GM18517 (cell line): ENCODE measurements around the gene PCDHGC5.

Source experiments
- ATAC-seq: cut with Tn5 transposase; IDR thresholded peaks from one replicate; pipeline ENCODE4 v1.9.1; 2021; ENCODE audit warnings: mild to moderate bottlenecking, moderate library complexity; ENCODE audit not compliant: unreplicated experiment

Gene PCDHGC5

DNA sequence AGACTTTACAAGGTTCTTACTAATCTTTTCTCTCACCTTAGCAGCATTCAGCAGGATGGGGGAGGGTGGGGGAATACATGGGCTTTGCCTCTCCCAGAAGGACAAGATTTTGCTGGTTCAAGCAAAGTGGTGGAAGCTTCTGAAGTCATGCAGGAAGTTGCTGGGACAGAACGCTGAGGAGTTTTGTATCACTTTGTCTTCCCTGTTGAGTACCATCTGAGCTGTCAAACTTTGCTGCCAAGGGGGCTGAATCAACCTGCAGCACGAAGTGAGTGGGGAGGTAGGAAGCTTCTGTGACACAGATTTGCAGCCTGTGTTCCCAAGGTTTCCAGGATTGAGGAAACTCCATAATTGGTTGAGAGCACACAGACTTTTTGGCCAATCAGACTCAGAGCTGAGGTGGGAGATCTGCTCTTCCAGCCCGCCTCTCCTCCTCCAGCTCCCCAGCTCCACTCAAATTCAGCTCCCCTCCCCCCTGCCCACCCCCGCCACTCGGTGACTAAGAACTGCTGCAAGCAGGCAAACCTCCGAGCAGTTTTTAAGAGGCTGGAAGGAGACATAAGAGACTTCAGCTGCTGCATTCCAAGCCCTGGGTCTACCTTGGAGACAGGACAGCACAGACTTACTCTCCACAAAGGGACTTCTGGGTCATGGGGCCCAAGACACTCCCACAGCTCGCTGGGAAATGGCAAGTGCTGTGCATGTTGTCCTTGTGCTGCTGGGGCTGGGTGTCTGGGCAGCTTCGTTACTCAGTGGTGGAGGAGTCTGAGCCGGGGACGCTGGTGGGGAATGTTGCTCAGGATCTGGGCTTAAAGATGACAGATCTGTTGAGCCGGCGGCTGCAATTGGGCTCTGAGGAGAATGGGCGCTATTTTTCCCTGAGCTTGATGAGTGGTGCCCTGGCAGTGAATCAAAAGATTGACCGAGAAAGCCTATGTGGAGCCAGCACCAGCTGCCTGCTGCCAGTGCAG, at the start of gene PCDHGC5:
PCDHGC5 (plus strand) TSS at position 491 of the 971 bp plus-strand sequence; CDS start at position 651, 160 bp downstream.
- ATAC-seq: no peak

- ATAC-seq: no peak
These were observed 49.3 kb upstream of the PCDHGC5 start for GRCh38 chr5:141439411-141440141.

DNA sequence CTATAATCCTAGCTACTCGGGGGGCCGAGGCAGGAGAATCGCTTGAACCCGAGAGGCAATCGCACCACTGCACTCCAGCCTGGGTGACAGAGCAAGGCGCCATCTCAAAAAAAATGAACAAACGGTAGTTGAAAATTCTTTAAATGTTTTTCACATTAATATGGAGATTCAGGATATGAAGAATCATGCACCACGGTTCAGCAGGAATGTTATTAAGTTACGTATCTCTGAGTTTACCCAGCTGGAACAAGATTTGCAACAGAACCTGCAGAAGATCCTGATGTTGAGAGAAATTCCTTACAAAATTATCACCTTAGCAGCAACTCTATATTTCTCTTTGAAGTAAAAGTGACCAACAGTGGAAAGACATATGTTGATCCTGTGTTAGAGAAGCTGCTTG, 48.5 kb upstream of the PCDHGC5 start:
- ATAC-seq: no peak

DNA sequence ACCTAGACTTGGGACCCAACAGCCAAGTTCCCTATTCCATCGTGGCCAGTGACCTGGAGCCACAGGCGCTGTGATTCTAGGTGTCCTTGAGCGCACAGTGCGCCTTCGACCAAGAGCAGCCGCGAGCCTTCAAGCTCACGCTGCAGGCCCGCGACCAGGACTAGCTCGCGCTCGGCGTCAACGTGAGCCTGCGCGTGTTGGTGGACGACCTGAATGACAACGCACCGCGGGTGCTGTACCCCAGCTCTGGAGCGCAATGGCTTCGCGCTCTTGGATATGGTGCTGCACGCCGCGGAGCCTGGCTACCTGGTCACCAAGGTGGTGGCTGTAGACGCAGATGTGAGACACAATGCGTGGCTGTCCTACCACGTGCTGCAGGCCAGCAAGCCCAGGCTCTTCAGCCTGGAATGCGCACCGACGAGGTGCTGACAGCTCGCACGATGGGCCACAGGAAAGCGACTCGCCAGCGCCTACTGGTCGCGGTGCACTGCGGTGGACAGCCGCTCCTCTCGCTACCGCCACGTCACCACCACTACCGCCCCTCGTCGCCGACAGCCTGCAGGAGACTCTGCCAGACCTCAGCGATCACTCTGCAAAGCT, 47.2 kb upstream of the PCDHGC5 start:
- ATAC-seq: no peak

DNA sequence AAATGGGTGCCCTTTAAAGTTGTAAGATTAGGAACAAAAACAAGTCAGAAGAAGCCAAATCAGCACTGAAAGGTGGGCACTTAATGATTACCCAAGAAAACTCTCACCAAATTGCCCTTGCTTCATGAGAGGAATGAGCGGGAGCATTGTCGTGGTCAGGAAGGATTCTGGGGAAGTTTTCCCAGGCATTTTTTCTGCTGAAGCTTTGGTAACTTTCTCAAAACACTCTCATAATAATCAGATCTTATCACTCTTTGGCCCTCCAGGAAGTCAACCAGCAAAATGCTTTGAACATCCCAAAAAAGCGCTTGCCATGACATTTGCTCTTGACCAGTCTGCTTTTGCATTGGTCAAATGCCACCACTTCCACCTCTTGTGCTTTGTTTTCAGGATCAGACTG, 23.5 kb upstream of the PCDHGC5 start:
- no peak for ATAC-seq

GRCh38 chr5:141475625-141476131, 13.2 kb upstream of the PCDHGC5 start, which contains the start of gene PCDHGC3:
TSS of gene PCDHGC3 (plus strand) at chr5:141475966. CDS start at chr5:141476117, 151 bp downstream.
- ATAC-seq: peak; percentile 99

- ATAC-seq: peak; percentile 20
These were observed 12.6 kb upstream of the PCDHGC5 start for GRCh38 chr5:141476132-141476911.

DNA sequence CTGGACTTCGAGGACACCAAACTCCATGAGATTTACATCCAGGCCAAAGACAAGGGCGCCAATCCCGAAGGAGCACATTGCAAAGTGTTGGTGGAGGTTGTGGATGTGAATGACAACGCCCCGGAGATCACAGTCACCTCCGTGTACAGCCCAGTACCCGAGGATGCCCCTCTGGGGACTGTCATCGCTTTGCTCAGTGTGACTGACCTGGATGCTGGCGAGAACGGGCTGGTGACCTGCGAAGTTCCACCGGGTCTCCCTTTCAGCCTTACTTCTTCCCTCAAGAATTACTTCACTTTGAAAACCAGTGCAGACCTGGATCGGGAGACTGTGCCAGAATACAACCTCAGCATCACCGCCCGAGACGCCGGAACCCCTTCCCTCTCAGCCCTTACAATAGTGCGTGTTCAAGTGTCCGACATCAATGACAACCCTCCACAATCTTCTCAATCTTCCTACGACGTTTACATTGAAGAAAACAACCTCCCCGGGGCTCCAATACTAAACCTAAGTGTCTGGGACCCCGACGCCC, 11.8 kb upstream of the PCDHGC5 start:
- no peak for ATAC-seq

DNA sequence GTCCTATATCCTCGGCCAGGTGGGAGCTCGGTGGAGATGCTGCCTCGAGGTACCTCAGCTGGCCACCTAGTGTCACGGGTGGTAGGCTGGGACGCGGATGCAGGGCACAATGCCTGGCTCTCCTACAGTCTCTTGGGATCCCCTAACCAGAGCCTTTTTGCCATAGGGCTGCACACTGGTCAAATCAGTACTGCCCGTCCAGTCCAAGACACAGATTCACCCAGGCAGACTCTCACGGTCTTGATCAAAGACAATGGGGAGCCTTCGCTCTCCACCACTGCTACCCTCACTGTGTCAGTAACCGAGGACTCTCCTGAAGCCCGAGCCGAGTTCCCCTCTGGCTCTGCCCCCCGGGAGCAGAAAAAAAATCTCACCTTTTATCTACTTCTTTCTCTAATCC, 11.1 kb upstream of the PCDHGC5 start:
- no peak for ATAC-seq

DNA sequence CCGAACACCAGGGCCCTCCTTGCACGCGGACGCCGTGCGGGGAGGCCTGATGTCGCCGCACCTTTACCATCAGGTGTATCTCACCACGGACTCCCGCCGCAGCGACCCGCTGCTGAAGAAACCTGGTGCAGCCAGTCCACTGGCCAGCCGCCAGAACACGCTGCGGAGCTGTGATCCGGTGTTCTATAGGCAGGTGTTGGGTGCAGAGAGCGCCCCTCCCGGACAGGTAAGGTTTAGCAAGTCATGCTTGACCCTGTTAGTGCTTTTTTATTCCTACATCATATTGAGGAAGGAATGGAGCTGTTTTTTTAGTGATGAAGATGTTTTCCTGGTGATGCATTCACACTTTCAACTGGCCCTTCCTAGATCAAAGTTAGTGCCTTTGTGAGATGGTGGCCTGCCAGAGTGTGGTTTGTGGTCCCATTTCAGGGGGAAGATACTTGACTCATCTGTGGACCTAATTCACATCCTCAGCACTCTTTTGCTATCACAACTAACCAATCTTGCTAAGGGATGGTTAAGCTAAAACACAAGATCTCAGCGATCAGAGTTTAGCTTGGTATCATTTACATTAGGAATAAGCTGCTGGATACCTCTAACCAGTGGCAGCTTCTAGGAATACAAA, 10.4 kb upstream of the PCDHGC5 start:
- ATAC-seq: no peak

DNA sequence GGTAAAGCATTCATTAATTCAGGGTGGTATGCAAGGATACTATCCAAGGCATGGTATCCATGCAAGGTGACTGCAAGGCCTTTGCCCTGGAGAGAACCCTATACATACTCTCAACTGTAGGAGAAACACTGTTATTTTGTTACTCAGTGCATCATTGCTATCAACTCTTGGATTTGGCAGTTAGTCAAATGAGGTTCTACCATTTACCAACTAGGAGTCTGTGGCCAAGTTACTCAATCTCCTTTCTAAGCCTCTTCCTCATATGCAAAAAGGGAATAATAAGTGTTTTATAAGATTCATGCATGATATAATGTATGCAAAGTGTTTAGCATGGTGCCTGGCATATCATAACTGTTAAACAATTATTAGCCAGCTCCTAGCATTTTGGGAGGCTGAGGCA, 9.1 kb upstream of the PCDHGC5 start:
- ATAC-seq: no peak

- no peak for ATAC-seq
These were observed 5.0 kb upstream of the PCDHGC5 start for GRCh38 chr5:141483902-141484301.

DNA sequence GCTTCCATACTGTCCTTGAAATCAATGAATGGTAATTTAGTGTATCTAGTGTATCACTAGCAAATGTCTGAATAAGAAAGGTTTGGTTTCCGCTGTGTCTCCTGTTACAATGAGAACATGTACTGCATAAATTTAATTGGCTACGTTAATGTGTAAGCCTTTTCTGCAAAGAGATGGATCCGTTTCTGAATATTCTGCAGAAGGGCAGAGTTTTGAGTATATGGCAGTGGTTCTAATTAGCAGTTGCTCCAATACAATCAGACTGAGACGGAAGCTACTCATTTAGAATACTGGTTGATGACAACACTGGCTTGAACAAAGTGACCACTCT, 4.6 kb upstream of the PCDHGC5 start:
- ATAC-seq: no peak

GRCh38 chr5:141484641-141485311, 4.1 kb upstream of the PCDHGC5 start, which contains the start of gene PCDHGC4:
TSS of gene PCDHGC4 (plus strand) at chr5:141485030. CDS start at chr5:141485174, 144 bp downstream.
- no peak for ATAC-seq

GRCh38 chr5:141485321-141486055, 3.4 kb upstream of the PCDHGC5 start:
- ATAC-seq: no peak

GRCh38 chr5:141486091-141486490, 2.8 kb upstream of the PCDHGC5 start:
- no peak for ATAC-seq

DNA sequence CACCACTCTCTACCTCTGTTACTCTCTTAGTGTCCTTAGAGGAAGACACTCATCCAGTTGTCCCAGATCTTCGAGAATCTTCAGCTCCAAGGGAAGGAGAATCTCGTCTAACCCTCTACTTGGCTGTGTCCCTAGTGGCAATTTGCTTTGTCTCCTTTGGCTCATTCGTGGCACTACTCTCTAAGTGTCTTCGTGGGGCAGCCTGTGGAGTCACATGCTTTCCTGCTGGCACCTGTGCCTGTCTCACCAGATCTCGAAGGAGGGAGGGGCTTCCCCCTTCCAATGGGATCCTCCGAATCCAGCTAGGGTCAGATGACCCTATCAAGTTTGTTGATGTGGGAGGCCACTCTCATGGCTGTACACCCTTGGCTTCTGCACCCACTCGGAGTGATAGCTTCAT, 1.8 kb upstream of the PCDHGC5 start:
- ATAC-seq: no peak

GRCh38 chr5:141489841-141490240, 960 bp downstream of the PCDHGC5 start:
- no peak for ATAC-seq
